ENCODE measurements around the gene RASGRP4.
A peak's percentile ranks its signal among the peaks of the same experiment; 100 is the strongest.
"Not testable (repeated sequence)": the region's sequence is repeated elsewhere in the genome, so short reads cannot be mapped to it uniquely, and the experiment has no call there.

RASGRP4 gene, protein sequence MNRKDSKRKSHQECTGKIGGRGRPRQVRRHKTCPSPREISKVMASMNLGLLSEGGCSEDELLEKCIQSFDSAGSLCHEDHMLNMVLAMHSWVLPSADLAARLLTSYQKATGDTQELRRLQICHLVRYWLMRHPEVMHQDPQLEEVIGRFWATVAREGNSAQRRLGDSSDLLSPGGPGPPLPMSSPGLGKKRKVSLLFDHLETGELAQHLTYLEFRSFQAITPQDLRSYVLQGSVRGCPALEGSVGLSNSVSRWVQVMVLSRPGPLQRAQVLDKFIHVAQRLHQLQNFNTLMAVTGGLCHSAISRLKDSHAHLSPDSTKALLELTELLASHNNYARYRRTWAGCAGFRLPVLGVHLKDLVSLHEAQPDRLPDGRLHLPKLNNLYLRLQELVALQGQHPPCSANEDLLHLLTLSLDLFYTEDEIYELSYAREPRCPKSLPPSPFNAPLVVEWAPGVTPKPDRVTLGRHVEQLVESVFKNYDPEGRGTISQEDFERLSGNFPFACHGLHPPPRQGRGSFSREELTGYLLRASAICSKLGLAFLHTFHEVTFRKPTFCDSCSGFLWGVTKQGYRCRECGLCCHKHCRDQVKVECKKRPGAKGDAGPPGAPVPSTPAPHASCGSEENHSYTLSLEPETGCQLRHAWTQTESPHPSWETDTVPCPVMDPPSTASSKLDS

DNA sequence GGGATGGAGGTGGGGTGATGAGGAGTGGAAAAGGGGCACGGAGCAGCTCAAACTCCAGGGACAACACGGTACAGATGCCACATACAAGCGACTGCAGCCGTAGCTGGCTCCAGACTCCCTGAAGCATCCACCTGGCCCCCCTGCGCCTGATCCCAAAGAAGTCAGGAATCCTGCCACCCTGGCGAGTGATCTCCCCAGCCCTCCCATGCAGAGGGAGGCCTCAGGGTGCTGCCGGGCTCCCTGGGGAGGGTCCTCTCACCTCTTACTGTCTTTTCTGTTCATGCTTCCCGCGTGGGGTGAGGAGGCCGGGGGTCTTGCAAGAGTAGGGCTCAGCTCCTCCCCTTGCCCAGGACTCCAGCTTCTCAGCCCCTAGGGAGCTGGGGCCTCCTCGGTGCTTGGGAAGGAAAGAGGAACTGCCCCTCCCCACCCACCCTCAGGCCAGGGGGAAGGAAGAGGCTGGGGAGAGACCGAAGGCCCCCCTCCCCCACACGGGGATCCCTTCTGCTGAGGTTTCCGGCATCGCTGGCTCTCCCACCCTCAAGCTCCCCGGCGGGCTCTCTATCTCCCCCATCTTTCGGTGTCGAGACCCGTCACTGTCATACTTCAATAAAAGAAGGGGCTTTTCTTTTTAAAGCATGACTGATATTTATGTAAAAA lies at the start of gene RASGRP4:
Gene RASGRP4 (minus strand): TSS at position 410 of the 657 bp plus-strand sequence. CDS start 128 bp downstream, at position 282.
- peak; percentile 62 for DNase-seq

DNA sequence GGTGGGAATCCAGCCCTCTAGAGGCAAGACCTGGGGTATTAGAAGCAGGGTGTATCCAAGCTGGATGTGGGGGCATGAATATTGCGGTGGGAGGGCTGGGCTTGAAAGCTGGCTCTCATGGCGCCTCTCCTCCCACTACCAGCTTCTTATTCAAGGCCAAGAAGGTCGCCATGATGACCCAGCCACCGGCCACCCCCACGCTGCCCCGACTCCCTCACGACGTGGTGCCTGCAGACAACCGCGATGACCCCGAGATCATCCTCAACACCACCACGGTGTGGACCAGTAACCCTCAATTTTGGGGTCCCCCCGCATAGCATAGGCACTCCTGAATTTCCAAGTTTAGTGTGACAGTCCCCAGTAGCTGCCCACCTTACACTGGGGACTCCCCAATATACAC lies 49.2 kb upstream of the RASGRP4 start:
- DNase-seq: no peak

DNA sequence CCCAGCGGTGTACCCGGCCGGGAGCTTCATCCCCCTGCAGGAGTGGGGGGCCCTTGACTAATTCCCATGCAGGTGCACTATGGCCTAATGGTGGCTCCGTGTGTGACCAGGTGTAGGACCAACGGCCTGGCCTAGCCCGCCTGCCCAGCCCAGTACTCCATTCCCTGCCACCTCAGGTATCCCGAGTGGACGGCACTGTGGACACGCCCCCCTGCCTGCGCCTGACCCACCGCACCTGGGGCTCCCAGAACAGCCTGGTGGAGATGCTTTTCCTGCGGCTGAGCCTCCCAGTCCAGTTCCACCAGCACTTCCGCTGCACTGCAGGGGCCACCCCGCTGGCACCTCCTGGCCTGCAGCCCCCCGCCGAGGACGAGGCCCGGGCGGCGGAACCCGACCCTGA lies 47.2 kb upstream of the RASGRP4 start:
- no peak for DNase-seq

DNA sequence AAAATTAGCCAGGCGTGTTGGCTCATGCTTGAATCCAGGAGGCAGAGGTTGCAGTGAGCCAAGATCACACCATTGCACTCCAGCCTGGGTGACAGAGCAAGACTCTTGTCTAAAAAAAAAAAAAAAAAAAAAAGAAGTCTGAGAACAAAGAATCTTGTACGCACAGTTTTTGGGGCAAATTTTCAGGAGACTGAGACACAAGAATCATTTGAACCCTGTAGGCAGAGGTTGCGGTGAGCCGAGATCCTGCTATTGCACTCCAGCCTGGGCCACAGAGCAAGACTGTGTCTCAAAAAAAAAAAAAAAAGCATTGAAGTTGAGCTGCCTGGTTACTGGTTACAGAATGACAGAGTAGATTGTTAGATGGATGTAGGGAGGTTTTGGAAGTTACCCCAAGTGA lies 46.7 kb upstream of the RASGRP4 start:
- not testable (repeated sequence) for DNase-seq

DNA sequence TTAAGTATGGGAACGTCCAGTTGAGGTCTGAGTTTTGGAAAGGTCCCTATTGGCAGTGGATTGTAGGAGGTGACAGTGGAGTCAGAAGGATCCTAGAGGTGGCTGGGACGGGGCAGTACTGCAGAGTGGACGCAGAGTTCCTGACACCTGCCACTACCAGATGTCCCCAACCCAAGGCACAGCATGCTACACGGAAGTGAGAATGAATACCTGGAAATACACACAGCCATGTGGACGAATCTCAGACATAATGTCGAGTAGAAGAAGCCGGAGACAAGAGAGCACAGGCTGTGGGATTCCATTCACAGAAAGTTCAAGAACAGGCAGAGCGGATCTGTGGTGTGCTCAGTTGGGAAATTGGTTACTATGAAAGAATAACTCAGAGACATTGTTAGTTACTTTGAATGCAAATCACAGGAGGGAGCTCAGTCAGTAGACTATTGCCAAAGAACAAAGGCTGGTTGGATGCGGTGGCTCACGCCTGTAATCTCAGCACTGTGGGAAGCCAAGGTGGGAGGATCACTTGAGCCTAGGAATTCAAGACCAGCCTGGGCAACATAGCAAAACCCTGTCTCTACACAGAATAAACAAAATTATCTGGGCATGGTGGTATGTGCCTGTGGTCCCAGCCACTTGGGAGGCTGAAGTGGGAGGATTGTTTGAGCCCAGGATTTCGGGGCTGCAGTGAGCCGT lies 44.9 kb upstream of the RASGRP4 start:
- no peak for DNase-seq

DNA sequence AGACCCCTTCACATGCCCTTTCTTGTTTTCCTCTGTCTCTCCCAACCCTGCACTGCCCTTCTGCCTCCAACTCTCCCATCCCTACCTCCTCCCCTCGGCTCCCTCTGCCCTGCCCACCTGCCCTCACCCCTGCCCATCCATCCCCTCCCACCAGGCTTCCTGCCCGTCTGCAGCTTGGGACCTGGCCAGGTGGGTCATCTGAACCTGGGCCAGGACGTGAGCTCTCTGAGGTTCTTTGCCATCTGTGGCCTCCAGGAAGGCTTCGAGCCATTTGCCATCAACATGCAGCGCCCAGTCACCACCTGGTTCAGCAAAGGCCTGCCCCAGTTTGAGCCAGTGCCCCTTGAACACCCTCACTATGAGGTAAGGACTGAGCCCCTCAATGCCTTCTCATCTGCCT lies 43.1 kb upstream of the RASGRP4 start:
- no peak for DNase-seq

DNA sequence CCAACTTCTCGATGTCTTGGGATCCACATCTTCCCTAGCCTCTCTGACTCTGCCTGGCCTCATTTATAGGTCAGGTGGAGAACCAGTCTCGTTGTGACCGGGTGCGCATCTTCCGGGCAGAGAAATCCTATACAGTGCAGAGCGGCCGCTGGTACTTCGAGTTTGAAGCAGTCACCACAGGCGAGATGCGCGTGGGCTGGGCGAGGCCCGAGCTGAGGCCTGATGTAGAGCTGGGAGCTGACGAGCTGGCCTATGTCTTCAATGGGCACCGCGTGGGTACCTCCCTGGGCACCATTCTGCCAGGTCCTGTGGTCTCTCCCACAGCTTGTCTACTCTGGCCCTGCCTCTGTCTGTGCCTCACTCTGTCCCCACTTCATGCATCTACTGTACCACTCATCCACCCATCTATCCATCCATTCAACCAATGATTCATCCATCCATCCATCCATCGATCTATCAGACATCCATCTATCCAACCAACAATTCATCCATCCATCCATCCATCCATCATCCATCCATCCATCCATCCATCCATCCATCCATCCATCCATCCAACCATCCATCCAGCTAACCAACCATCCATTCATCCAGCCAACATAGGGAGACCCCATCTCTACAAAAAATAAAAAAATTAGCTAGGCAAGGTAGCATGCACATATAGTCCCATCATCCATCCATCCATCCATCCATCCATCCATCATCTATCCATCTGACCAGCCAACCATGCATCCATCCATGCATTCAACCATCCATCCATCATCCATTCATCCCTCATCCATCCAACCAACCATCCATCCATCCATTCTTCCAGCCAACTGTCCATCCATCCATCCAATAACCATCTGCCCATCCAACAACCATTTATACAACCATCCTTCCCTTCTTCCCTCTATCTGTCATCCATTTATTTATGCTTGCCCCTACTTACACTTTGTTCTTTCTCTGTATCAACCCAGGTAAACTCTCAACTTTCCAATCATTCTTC lies 41.8 kb upstream of the RASGRP4 start:
- DNase-seq: no peak

DNA sequence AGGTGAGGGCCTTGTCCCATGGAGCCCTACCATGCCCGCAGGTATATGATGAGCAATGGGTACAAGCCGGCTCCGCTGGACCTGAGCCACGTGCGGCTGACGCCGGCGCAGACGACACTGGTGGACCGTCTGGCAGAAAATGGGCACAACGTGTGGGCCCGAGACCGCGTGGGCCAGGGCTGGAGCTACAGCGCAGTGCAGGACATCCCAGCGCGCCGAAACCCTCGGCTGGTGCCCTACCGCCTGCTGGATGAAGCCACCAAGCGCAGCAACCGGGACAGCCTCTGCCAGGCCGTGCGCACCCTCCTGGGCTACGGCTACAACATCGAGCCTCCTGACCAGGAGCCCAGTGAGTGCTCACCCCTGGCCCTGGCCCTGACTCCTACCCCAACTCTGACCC lies 40.0 kb upstream of the RASGRP4 start:
- no peak for DNase-seq

DNA sequence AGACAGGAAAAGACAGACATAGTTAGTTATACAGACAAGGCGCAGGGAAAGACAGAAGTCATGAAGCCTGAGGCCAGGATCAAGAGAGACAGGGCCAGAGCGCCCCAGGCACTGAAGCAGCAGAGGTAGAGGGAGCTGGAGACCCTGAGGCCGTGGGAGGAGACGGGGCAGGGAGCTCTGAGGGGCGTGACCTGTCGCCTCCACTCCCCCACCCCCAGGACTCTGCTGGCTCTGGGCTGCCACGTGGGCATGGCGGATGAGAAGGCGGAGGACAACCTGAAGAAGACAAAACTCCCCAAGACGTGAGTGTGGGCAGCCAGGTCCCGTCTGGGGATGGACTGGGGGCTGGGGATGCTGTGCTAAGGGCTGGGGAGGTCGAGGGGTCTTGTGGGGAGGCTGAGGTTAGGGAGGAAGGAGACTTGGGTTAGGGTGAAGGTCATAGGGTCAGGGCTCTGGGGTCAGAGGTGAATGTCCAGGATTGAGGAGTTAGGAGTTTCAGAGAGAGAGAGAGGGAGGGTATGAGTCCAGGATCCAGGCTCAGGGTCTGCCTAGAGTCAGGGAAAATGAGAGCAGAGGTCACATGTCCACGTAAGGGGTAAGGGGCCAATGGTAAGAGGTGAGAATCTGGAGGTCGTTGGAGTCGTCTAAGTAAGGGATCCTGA lies 38.5 kb upstream of the RASGRP4 start:
- no peak for DNase-seq

DNA sequence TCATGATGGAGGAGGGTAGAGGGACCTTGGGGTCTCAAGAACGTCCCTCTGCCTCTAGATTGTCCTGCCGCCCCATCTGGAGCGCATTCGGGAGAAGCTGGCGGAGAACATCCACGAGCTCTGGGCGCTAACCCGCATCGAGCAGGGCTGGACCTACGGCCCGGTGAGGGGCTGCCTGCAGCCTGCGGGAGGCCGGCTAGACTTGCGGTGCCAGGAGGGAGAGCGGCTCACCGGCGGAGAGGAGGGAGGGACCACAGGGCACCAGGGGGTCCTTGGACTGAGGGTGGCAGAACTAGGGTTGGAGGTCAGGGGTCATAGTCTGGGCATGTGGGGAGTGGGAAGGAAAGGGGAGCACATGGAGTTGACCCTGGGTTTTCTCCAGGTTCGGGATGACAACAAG lies 37.3 kb upstream of the RASGRP4 start:
- no peak for DNase-seq

DNA sequence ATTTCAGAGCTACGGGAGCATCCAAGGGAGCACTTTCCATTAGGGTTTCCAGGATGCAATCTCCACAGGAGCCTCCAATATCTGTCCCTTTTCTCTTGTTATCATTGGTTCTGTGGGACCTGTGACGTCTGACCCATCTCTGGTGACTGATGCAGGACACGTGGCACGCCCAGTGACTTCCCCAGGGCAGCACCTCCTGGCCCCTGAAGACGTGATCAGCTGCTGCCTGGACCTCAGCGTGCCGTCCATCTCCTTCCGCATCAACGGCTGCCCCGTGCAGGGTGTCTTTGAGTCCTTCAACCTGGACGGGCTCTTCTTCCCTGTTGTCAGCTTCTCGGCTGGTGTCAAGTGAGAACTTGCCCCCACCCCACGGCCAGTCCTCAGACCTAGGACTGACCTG lies 33.0 kb upstream of the RASGRP4 start:
- DNase-seq: no peak

DNA sequence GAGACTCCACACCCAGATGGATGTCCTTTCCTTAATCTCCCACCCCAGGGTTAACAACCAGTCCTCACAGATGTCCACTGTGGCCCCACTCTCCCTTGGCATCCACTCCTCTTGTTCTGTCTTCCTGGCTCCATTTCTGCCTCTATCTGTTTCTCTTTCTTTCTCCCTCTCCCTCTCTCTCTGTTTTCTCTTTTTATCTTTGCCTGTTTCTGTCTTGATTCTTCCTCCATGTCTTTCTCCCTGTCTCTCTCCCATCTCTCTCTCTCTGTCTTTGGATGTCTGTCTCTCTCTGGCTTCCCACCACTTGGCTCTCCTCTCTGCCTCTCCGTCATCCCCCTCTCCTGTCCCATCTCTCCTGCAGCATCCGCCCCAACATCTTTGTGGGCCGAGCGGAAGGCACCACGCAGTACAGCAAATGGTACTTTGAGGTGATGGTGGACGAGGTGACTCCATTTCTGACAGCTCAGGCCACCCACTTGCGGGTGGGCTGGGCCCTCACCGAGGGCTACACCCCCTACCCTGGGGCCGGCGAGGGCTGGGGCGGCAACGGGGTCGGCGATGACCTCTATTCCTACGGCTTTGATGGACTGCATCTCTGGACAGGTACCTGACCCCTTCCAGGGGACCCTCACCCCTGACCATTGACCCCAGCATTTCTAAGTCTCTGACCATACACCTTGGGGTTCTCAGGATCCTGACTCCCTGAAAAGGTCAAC lies 31.8 kb upstream of the RASGRP4 start:
- no peak for DNase-seq

DNA sequence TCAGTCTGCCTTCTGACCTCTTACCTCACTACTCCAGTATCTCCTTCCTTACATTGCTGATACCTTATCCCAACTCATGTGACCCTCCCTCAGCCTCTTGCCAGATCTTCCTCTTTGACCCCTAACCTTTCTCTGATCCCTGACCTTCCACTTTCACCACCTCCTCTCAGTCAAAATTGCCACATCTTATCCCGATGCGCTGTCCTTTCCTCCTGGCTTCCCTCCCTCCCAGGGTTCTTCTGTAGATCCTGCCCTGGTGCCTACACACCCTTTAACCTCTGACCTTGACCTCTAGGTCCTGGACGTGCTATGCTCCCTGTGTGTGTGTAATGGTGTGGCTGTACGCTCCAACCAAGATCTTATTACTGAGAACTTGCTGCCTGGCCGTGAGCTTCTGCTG lies 31.2 kb upstream of the RASGRP4 start:
- no peak for DNase-seq

DNA sequence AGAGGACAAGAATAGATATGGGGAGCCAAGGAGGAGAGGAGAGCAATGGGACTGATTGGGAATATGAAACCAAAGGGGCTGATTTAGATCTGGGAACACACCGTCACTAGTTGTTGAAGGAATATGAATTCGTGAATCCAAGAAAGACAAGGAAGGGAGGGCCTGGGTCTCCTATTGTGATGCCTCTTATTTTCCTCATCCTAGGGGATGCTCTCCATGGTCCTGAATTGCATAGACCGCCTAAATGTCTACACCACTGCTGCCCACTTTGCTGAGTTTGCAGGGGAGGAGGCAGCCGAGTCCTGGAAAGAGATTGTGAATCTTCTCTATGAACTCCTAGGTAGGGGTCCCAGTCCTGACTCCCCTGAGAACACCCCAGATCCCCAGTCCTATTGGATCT lies 29.0 kb upstream of the RASGRP4 start:
- no peak for DNase-seq

DNA sequence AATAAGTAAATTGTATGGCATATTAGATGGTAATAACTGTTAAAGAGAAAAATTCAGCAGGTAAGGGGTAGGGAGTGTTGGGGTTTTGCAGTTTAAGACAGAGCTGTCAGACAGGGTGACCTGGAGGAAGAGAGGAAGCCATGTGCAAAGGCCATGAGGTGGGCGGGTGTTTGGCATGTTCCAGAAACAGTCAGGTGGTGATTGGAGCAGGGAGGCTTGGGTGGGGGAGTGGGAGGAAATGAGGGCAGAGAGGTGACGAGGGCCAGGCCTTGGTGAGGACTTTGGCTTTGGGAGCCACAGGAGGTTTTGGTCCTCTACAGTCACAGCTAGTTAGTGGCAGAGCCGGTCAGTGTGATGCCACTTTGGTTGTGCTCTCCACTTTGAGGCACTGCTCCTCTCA lies 27.6 kb upstream of the RASGRP4 start:
- no peak for DNase-seq

DNA sequence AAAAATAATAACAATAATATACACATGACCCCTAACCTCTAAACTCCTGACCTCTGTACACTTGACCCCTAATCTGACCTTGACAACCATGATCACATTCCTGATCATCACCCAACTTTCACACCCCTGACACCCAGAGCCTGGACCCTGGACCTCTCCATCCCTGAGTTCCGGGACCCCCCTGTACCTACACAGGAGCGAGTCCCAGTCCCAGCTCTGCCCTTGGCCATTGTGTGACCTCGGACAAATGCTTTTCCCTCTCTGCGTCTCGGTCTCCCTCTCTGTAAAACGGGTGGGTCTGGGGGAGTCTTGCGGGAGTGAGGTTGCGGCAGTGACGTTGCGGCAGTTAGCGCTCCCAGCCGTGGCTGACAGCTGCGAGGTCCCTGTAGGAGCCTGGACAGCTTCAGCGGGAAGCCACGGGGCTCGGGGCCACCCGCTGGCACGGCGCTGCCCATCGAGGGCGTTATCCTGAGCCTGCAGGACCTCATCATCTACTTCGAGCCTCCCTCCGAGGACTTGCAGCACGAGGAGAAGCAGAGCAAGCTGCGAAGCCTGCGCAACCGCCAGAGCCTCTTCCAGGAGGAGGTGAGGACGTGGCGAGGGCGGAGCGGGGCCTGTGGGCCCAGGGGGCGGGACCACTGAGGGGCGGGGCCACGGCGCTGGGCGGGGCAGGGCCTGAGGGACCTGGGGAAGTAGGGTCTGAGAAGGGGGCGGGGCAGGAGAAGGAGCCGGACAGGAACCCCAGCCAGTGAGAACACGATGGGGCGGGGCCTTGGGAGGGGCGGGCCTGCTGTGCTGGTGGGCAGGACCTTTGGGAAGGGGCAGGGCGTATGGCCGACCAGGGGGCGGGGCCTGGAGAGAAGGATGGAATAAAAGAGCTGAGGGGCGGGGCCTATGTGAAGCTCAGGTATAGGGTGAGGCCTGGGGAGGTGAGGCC lies 26.7 kb upstream of the RASGRP4 start:
- no peak for DNase-seq

DNA sequence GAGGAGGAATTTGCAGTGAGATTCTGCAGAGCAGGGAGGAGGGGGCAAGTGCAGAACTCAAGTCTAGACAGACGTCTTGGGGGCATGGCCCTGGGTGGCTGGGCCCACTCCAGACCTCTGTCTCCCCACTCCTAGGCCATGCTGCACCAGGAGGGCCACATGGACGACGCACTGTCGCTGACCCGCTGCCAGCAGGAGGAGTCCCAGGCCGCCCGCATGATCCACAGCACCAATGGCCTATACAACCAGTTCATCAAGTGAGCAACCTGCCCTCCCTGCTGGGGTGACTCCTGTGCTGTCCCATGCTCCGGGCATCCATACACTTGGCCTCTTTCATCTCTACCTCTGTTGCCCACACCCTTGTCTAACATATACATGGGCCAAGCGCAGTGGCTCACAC lies 25.6 kb upstream of the RASGRP4 start:
- DNase-seq: no peak

DNA sequence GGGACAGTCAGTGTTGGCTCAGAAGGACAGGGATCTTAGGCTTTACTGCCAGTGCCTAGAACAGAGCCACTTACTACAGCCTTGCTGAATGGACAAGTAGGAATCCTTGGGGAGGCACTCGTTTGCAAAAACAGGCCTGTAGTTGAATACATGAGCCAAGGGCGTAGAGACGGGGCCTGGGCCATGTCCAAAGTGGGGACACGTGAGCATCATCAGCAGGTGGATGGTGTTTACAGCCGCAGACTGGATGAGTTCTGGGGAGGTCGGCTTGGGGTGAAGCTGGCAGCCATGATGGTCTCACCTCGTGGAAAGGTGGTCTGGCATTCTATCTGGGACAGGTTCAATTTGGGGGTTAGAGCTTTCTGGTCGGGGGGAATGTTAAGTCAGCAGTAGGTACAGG lies 25.0 kb upstream of the RASGRP4 start:
- DNase-seq: no peak

DNA sequence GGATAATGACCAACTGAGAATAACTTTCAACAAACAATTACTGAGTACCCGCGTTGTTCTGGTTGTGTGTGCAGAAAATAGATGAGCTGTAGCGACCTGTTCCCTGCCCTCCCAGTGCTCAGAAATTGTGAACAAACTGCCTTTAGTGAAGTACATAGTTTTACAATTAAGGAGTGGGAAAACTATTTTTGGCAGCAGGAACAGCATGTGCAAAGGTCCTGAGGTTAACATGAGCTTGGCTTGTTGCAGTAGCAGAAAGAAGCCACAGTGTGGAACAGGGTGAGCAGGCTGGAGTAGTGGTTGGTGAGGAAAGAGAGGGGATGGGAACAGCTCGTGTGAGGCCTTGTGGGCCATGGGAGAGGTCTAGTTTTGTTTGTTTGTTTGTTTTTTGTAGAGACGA lies 23.5 kb upstream of the RASGRP4 start:
- DNase-seq: no peak

DNA sequence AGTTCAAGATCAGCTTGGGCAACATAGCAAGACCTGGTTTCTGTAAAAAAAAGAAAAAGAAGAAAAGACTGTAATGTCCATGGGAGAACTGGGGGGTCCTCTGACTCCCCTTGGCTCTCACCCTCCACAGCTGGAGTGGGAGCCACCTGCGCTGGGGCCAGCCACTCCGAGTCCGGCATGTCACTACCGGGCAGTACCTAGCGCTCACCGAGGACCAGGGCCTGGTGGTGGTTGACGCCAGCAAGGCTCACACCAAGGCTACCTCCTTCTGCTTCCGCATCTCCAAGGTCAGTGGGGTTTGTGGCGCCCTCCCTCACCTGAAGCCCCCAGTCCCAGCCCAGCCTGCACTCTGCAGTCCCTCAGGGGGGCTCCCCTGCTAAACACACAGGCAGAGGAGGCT lies 22.2 kb upstream of the RASGRP4 start:
- no peak for DNase-seq

Measured in activated naive CD4-positive, alpha-beta T cell treated with Interleukin-2 at 50 U/mL for 16 hours (primary cell).